Activated naive CD8-positive, alpha-beta T cell treated with anti-CD3 and anti-CD28 coated beads, Interleukin-2, amount 50 U/mL, for 24 hours (primary cell): Measurements from ENCODE around the gene WDFY4.
A peak's percentile ranks its signal among the peaks of the same experiment; 100 is the strongest.
"Not testable (repeated sequence)": the region's sequence is repeated elsewhere in the genome, so short reads cannot be mapped to it uniquely, and the experiment has no call there.

Experiments used
- ATAC-seq: fragments of 150-1000 bp; cut with Tn5 transposase; one replicate; pipeline ENCODE4 v1.10.0; 2021
- DNase-seq: peaks from one replicate; pipeline ENCODE4 v3.0.0; 2021
- H3K27ac Mint-ChIP-seq: one replicate; pipeline ENCODE4 v1.8.0; 2021; ENCODE audit warnings: mild to moderate bottlenecking, mixed read lengths
- H3K27me3 Mint-ChIP-seq: one replicate; pipeline ENCODE4 v1.8.0; 2021; ENCODE audit warnings: mixed read lengths
- H3K36me3 Mint-ChIP-seq: one replicate; pipeline ENCODE4 v1.8.0; 2021; ENCODE audit warnings: low read depth, mixed read lengths
- H3K4me1 Mint-ChIP-seq: one replicate; pipeline ENCODE4 v1.8.0; 2021; ENCODE audit warnings: mixed read lengths
- H3K4me3 Mint-ChIP-seq: one replicate; pipeline ENCODE4 v1.8.0; 2021; ENCODE audit warnings: mild to moderate bottlenecking, moderate library complexity, mixed read lengths
- H3K9me3 Mint-ChIP-seq: one replicate; pipeline ENCODE4 v1.8.0; 2021; ENCODE audit warnings: mixed read lengths

The WDFY4 gene

GRCh38 chr10:48684792-48685623 is at the start of gene WDFY4:
Gene WDFY4 (plus strand): TSS chr10:48684873. CDS start chr10:48709733, 24,860 bp downstream.
- no peaks in the 10 kb centered on the region for H3K36me3 Mint-ChIP-seq
- H3K4me3 Mint-ChIP-seq: peak within 1 kb of the TSS; percentile 79
- H3K9me3 Mint-ChIP-seq: no peaks in the 10 kb centered on the region
- peak within 1 kb of the TSS; percentile 76 for H3K27ac Mint-ChIP-seq
- ATAC-seq (peak; percentile 33), DNase-seq (no peak)
- H3K4me1 Mint-ChIP-seq: no peaks in the 10 kb centered on the region
- H3K27me3 Mint-ChIP-seq: peaks cover 8% of the 10 kb centered on the region

- Mint-ChIP-seq H3K27ac (no peak overlapping the region), H3K4me3 (no peak overlapping the region), H3K9me3 (peaks cover 13% of the 10 kb centered on the region), H3K4me1 (peaks cover 18% of the 10 kb centered on the region), H3K27me3 (peaks cover 40% of the 10 kb centered on the region), H3K36me3 (no peaks in the 10 kb centered on the region)
- no peak for ATAC-seq
- no peak for DNase-seq
Observed at GRCh38 chr10:48634984-48635557, 49.6 kb upstream of the WDFY4 start.

GRCh38 chr10:48636231-48636630 is 48.4 kb upstream of the WDFY4 start:
- H3K9me3 Mint-ChIP-seq: peaks cover 20% of the 10 kb centered on the region
- peaks cover 41% of the 10 kb centered on the region for H3K27me3 Mint-ChIP-seq
- no peak overlapping the region for H3K4me3 Mint-ChIP-seq
- DNase-seq (no peak), ATAC-seq (no peak)
- no peaks in the 10 kb centered on the region for H3K36me3 Mint-ChIP-seq
- no peak overlapping the region for H3K27ac Mint-ChIP-seq
- H3K4me1 Mint-ChIP-seq: peaks cover 18% of the 10 kb centered on the region

- Mint-ChIP-seq H3K27ac (no peak overlapping the region), H3K4me1 (peaks cover 18% of the 10 kb centered on the region), H3K36me3 (no peaks in the 10 kb centered on the region), H3K27me3 (peaks cover 46% of the 10 kb centered on the region), H3K4me3 (no peak overlapping the region), H3K9me3 (peaks cover 21% of the 10 kb centered on the region)
- no peak for ATAC-seq
- no peak for DNase-seq
Observed at GRCh38 chr10:48636901-48637300, 47.8 kb upstream of the WDFY4 start.

GRCh38 chr10:48638158-48638557 is 46.5 kb upstream of the WDFY4 start:
- no peak for ATAC-seq
- Mint-ChIP-seq H3K4me3 (no peak overlapping the region), H3K36me3 (no peaks in the 10 kb centered on the region), H3K4me1 (peaks cover 18% of the 10 kb centered on the region), H3K27me3 (peaks cover 46% of the 10 kb centered on the region), H3K9me3 (peaks cover 21% of the 10 kb centered on the region), H3K27ac (no peak overlapping the region)
- no peak for DNase-seq

GRCh38 chr10:48638739-48639527 is 45.7 kb upstream of the WDFY4 start:
- peaks cover 21% of the 10 kb centered on the region for H3K9me3 Mint-ChIP-seq
- no peak for DNase-seq
- H3K36me3 Mint-ChIP-seq: no peaks in the 10 kb centered on the region
- H3K4me1 Mint-ChIP-seq: peaks cover 12% of the 10 kb centered on the region
- H3K27ac Mint-ChIP-seq: peak overlapping the region; percentile 20
- peaks cover 44% of the 10 kb centered on the region for H3K27me3 Mint-ChIP-seq
- no peak for ATAC-seq
- no peak overlapping the region for H3K4me3 Mint-ChIP-seq

GRCh38 chr10:48639632-48640031 is 45.0 kb upstream of the WDFY4 start:
- Mint-ChIP-seq H3K27me3 (peaks cover 40% of the 10 kb centered on the region), H3K36me3 (no peaks in the 10 kb centered on the region), H3K27ac (peak overlapping the region; percentile 20), H3K4me1 (peaks cover 5% of the 10 kb centered on the region), H3K4me3 (no peak overlapping the region), H3K9me3 (peaks cover 21% of the 10 kb centered on the region)
- ATAC-seq (no peak), DNase-seq (no peak)

- H3K27ac Mint-ChIP-seq: no peak overlapping the region
- H3K4me1 Mint-ChIP-seq: no peaks in the 10 kb centered on the region
- H3K9me3 Mint-ChIP-seq: peaks cover 21% of the 10 kb centered on the region
- no peaks in the 10 kb centered on the region for H3K36me3 Mint-ChIP-seq
- DNase-seq: no peak
- ATAC-seq: no peak
- peaks cover 38% of the 10 kb centered on the region for H3K27me3 Mint-ChIP-seq
- no peak overlapping the region for H3K4me3 Mint-ChIP-seq
Observed at GRCh38 chr10:48640326-48640725, 44.3 kb upstream of the WDFY4 start.

- H3K4me1 Mint-ChIP-seq, H3K27ac Mint-ChIP-seq, H3K4me3 Mint-ChIP-seq, H3K36me3 Mint-ChIP-seq, DNase-seq, ATAC-seq: not testable (repeated sequence)
- H3K9me3 Mint-ChIP-seq: peaks cover 21% of the 10 kb centered on the region
- H3K27me3 Mint-ChIP-seq: peaks cover 37% of the 10 kb centered on the region
Observed at GRCh38 chr10:48641099-48641690, 43.5 kb upstream of the WDFY4 start.

GRCh38 chr10:48645600-48645999 is 39.1 kb upstream of the WDFY4 start:
- no peak overlapping the region for H3K4me3 Mint-ChIP-seq
- ATAC-seq (no peak), DNase-seq (no peak)
- no peak overlapping the region for H3K27ac Mint-ChIP-seq
- H3K27me3 Mint-ChIP-seq: peaks cover 16% of the 10 kb centered on the region
- H3K9me3 Mint-ChIP-seq: peaks cover 4% of the 10 kb centered on the region
- H3K4me1 Mint-ChIP-seq: no peaks in the 10 kb centered on the region
- H3K36me3 Mint-ChIP-seq: no peaks in the 10 kb centered on the region

GRCh38 chr10:48647073-48647472 is 37.6 kb upstream of the WDFY4 start:
- H3K36me3 Mint-ChIP-seq, H3K27ac Mint-ChIP-seq, ATAC-seq, DNase-seq, H3K9me3 Mint-ChIP-seq, H3K4me1 Mint-ChIP-seq, H3K27me3 Mint-ChIP-seq, H3K4me3 Mint-ChIP-seq: not testable (repeated sequence)

- Mint-ChIP-seq H3K27me3 (peaks cover 16% of the 10 kb centered on the region), H3K9me3 (no peaks in the 10 kb centered on the region), H3K4me1 (no peaks in the 10 kb centered on the region), H3K36me3 (no peaks in the 10 kb centered on the region), H3K4me3 (no peak overlapping the region), H3K27ac (no peak overlapping the region)
- no peak for DNase-seq
- ATAC-seq: no peak
Observed at GRCh38 chr10:48648172-48648942, 36.3 kb upstream of the WDFY4 start.

- no peak for ATAC-seq
- H3K9me3 Mint-ChIP-seq: no peaks in the 10 kb centered on the region
Observed at GRCh38 chr10:48649349-48649944, 35.2 kb upstream of the WDFY4 start.

More at GRCh38 chr10:48649349-48649944, 35.2 kb upstream of the WDFY4 start:
- Mint-ChIP-seq H3K27me3 (peaks cover 20% of the 10 kb centered on the region), H3K27ac (no peak overlapping the region), H3K4me1 (no peaks in the 10 kb centered on the region), H3K36me3 (no peaks in the 10 kb centered on the region), H3K4me3 (no peak overlapping the region)
- DNase-seq: no peak
